MM.1S (cell line): ENCODE data around the gene CLDN15.

ENCODE experiments used
- CTCF ChIP-seq: fragments of 300-600 bp; sonication (generic); IDR thresholded peaks from 2 replicates; pipeline ENCODE4 v1.5.1; 2016; ENCODE audit warnings: antibody characterized with exemption, low read length, mixed read lengths
- EZH2 ChIP-seq: fragments of 300-600 bp; sonication (generic); optimal IDR thresholded peaks from 2 replicates; pipeline ENCODE3; 2017; ENCODE audit warnings: low read depth, mild to moderate bottlenecking, antibody characterized with exemption, low read length, mixed read lengths

DNA sequence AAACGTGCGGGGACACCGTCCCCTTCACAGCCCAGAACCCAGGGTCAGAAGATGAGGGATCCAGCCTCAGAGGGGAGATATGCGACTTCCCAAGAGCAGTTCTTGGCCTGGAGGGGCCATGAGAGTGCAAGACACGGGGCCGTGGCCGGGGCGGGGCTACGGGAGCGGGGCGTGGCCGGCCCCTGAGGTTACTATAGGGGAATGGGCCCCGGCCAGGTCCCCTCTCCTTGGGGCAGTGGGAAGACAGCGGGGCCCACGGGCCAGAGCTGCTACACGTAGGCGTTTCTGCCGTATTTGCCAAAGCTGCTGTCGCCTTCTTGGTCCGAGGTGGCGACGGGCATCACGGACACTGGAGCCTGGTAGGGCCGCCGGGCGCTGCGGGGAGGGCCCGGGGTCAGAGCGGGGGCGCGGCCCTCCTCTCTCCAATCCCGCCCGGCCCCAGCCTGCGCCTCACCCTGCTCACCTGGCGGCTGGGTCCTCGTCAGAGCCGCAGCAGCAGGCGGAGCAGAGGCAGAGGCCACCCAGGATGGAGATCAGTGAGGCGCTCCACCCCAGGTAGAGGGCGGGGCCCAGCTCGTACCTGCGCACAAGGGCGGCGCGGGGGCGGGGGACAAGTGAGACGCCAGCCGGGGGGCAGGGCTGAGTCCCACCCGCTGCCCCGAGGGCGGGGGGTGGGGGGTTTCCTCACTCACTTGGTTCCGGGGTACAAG is 5.3 kb downstream of the CLDN15 start:
- TF ChIP-seq CTCF (no peak), EZH2 (no peak)
